Measurements from ENCODE around the gene PIP5K1C. TPM values are rescaled to one million over a fixed set of nuclear protein-coding genes. Genes with fewer than 3 reads are reported as not detected.

PIP5K1C gene
- polyA plus RNA-seq, 12 donors = 16.0 to 30.4 (median 19.9) TPM; not detected in 1

- DNase-seq = no peak
These were observed 88.4 kb downstream of the PIP5K1C start for GRCh38 chr19:3611841-3612240.

DNA sequence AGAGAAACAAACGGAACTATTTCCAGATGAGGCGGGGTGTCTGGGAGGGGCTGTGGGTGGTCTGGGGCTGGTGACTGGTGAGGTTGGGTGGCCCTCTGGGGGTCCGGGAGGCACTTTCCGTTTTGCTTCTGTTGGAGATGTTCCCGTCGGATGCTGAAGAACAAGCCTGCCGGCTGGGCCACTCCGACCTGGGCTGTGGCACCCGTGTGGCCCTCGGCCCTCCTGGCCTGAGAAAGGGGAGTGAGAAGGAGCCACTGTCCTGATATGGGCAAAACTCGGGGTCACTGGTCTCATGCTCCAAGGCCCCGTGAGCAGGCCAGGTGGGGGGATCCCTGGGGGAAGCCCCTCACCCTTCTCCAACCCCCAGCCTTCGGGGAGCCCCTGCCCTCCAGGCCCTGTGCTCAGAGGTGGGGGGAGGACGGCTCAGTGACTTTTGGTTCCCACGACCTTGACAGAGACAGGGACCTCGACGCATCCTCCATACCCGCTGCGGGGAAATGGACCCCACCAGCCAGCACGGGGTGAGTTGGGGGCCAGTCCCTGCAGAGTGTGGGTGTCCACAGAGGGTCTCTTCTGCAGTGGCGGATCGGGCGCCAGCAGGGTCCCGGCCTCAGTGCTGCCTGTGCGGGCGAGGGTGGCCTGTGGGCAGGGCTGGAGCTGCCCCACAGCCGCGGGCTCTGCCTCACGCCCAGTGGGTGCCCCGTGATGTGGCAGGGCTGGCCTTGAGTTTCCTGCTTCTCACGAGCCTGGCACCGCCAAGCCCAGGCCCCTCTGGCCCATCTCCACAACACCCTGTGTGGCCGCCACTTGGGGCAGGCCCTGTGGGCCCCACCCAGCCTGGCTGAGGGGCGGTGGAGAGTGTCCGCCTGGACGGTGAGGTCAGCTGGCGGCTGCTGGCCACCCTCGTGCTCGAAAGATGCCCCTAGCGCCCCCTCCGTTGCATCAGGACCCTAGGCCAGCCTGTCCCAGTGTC lies 89.2 kb downstream of the PIP5K1C start:
- no peak for DNase-seq

DNA sequence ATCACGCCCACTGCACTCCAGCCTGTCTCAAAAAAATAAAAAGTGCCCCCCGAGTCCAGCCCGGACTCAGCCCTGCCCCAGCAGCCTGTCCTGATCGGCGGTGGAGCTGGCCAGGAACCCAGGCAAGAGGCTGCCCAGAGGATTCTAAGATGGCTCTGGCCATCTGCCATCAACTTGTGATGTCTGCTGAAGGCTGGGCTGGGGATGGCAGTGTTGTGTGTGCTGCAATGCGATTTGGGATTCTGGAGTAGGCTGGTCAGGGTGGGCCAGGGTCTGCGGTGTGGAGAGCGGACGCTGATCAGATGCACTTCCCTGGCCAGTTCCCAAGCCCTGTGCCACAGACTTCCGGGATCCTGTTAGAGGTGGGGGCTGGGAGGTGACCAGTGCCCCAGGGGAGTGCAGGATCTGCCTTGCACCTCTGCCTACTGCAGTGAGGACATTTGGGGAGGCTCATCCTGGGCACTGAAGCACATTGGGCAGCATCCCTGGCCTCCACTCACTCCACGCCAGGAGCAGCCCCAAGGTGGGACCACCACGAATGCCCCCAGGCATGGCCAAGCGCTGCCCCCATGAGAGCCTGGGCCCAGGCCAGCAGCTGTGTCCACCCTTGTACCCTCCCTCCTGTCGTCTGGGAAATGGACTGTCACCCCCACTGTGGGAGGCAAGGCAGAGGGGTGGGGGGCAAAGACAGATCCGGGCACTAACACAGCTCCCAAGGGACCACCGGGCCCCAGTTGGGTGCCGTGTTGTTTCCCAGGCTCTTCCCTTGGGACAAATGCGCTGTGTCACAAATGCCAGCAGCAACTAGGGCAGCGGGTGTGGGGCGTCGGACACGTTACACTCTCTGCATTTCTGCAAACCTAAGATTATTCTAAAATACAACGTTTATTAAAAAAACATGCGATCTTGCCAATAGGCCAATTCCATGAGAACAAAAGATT lies 90.2 kb downstream of the PIP5K1C start:
- no peak for DNase-seq

DNA sequence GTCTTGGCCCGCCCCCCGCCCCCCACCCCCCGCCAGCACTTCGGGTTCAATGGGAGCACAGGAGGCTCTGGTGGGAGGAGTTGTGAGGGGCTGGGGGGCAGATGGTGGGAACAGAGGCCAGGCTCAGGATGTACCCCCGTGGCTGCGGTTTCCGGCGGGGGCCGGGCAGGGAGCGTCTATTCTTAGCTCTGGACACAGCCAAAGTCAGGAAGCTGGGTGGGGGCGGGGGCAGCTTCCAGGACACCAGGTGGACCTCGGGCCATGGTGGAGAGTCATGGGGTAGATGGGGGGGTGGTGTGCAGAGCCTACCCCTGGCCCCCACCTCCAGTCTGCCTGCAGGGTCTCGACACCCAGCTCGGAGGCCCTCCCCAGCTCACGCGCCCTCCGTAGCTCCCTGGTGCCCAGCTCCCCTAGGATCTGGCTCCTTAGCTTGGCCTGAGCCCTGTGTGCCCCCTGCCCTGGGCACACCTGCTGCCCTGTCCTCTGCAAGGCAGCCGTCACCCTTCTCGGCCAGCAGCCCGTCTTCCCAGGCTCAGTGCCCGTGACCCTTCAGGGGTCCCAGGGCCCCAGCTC lies 91.4 kb downstream of the PIP5K1C start:
- DNase-seq = no peak

DNA sequence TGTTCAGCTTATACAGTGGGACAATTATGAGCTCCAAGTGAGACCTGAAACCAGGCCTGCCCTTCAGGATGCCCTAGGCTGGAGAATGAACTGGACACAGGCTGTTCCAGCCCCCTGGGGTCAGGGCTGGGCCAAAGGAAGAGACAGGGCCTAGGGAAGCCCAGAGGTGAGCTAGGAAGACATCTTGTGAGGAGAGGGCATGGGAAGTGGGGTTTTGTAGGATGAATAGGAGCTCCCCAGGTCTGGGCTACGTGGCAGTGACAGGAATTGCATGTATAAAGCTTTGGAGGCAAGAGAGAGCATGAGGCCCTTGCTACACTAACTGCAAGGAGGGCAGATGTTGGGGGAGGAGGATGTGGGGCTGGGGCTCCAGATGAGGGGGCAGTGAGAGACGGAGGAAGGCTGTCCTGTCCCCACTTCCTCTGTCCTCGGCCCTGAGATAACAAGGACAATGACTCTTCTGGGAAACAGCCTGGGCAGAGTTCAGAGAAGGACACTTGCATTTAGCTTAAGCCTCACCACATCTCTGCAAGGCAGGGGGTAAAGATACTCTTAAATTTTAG lies 92.1 kb downstream of the PIP5K1C start:
- no peak for DNase-seq

- DNase-seq = peak; percentile 35
These were observed 92.8 kb downstream of the PIP5K1C start for GRCh38 chr19:3607303-3608078.

DNA sequence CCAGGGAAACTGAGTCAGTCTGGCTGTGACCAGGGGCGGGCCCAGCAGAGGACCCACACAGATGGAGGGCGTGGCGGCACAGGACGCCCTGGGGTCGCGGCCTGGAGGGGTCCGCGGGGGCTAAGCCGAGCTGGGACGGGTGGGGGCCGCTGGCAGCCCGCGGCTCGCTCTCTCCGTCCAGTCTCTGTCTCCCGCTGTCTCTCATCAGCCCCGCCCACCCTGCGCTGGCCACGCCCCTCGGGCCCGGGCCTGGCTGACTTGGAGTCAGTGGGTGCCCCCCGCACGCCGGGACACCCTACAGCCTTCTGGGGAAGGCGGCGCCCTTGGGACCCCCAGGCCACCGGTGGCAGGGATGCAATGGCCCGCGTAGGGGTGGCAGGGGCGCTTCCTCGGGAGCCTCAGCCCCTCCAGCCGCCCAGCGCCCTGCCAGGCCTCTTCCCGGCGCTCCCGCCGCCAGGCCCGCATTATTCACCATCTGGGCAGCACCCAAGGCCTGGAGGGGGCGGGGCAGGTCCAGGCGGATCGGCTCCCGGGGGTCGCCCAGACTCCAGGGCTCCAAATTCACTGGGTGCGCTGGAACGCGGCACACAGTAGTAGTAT lies 93.5 kb downstream of the PIP5K1C start, which contains the start of gene TBXA2R:
TSS of gene TBXA2R (minus strand) at position 186 of the 600 bp plus-strand sequence. CDS start 6,241 bp downstream, outside the sequence.
- peak; percentile 51 for DNase-seq

DNA sequence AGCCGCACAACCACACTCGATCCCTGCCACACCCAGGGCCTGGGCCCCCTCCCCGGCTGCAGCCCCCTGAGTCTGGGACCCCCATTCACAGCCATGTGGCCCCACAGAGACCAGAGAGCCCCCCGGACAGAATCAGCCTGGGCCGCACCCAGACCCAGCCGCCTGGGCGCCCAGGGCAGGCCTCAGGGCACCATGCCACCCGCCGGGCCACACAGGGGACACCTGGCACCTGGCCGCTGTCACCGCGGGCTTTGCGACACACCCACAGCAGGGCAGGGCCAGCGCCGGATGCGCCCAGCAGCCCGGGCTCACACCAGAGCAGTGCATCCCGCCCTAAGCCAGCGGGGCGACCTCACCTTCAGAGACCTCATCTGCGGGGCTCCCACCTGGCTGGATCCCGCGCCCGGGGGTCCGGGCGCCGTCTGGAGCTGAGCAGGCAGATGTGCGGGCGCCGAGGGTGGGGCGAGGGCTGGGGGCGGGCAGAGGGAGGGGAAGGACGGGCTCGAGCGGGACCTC lies 94.0 kb downstream of the PIP5K1C start:
- no peak for DNase-seq

DNA sequence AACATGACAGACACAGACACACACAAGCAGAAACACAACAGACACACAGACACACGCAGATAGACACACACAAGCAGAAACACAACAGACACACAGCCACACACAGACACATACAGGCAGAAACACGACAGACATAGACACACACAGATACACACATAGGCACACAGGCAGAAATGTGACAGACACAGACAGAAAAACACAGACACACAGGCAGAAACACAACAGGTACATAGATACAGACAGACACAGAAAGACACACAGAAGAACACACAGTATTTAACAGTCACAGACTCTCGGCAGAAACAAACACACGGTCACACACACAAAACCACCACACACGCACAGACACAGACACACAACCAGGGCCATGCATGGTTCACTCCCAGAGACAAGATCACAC lies 94.5 kb downstream of the PIP5K1C start:
- no peak for DNase-seq

- DNase-seq = no peak
These were observed 94.9 kb downstream of the PIP5K1C start for GRCh38 chr19:3605361-3605760.

GRCh38 chr19:3604987-3605343 lies 95.3 kb downstream of the PIP5K1C start:
- no peak for DNase-seq

- no peak for DNase-seq
These were observed 95.9 kb downstream of the PIP5K1C start for GRCh38 chr19:3604227-3604986.

- DNase-seq = no peak
These were observed 97.0 kb downstream of the PIP5K1C start for GRCh38 chr19:3603121-3603811.

- no peak for DNase-seq
These were observed 99.2 kb downstream of the PIP5K1C start for GRCh38 chr19:3601021-3601420.

DNA sequence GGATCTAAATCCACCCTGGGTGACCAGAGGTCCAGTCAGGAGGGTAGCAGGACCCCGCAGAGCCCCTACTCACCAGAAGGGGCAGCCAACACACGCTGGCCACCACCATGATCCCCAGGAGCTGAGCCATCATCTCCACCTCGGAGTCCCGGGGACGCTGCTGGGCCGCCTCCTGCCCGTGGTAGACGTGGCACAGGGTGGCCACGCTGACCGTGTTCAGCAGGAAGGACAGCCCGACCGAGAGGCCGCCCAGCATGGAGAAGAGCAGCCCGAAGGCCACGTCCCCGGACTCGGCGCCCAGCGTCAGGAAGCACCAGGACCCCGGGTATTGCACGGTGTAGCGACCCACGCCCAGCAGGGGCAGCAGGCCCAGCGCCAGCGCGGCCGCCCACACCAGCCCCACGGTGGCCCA lies 100.5 kb downstream of the PIP5K1C start:
- no peak for DNase-seq

DNA sequence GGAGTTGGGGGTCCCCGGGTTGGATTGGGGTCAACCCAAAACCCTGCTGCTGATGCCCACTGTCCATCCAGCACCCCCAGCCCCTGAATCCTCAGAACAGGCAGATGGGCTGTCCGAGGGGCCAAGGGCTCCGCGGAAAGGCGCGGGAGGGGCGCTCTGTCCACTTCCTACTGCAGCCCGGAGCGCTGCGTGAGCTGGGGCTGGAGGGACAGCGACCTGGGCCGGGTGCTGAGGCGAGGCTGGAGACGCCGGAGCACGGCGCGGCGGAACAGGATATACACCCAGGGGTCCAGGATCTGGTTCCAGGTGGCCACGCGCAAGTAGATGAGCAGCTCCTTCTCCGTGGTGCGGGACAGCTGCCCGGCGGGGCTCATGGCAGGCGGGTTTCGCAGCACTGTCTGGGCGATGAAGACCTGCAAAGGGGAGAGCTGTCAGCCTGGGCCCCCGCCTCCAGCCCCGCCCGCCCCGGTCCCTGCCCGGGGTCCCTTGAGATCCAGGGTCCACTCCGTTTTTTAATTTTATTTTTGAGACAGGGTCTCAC lies 104.7 kb downstream of the PIP5K1C start:
- DNase-seq = no peak

GRCh38 chr19:3593156-3593555 lies 107.1 kb downstream of the PIP5K1C start:
- no peak for DNase-seq

GRCh38 chr19:3591876-3592613 lies 108.2 kb downstream of the PIP5K1C start:
- no peak for DNase-seq

Data from muscle of arm (tissue), 12 donors.